Fibroblast of villous mesenchyme (primary cell): ENCODE measurements around the gene HPD. TPM values are rescaled to one million over a fixed set of nuclear protein-coding genes. Genes with fewer than 3 reads are reported as not detected.

ENCODE experiments used
- DNase-seq: peaks from one replicate; pipeline ENCODE4 v3.0.0-alpha.2; 2010; ENCODE audit warnings: low read depth
- H3K4me3 ChIP-seq: 2 replicates; pipeline ENCODE4 v1.5.1; 2011; ENCODE audit warnings: low read depth, mild to moderate bottlenecking, low read length
- total RNA-seq: library from RNA; depleted of rRNA; stranded (reverse); fragments of >200 nt; gene quantifications from 2 replicates; pipeline ENCODE4 v1.2.3, GENCODE V29; 2012
- TF ChIP-seq, protein P1 (sequence below): IDR thresholded peaks from 2 replicates; pipeline ENCODE4 v1.5.1; 2012; ENCODE audit warnings: low read depth, mild to moderate bottlenecking, low read length; ENCODE audit not compliant: insufficient read depth

The HPD gene
- total RNA-seq, 1 donor: not detected

DNA sequence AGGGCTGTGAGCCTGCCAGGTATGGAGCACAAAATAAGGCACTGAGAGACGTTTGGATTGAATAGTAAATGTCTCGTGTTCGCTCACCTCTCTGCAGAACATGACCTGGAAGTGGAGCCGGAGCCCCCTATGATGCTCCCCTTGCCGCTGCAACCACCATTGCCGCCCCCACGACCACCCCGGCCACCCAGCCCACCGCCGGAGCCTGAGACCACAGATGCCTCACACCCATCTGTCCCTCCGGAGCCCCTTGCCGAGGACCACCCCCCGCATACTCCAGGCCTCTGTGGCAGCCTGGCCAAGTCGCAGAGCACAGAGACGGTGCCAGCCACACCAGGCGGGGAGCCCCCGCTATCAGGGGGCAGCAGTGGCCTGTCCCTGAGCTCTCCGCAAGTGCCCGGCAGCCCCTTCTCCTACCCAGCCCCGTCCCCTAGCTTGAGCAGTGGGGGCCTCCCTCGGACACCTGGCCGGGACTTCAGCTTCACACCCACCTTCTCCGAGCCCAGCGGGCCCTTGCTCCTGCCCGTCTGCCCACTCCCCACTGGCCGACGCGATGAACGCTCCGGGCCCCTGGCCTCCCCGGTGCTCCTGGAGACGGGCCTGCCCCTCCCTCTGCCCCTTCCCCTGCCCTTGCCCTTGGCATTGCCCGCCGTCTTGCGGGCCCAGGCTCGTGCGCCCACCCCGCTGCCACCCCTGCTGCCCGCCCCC, 36.1 kb downstream of the HPD start:
- no peak for DNase-seq
- H3K4me3 ChIP-seq: no peak overlapping the region
- TF ChIP-seq, protein P1, sequence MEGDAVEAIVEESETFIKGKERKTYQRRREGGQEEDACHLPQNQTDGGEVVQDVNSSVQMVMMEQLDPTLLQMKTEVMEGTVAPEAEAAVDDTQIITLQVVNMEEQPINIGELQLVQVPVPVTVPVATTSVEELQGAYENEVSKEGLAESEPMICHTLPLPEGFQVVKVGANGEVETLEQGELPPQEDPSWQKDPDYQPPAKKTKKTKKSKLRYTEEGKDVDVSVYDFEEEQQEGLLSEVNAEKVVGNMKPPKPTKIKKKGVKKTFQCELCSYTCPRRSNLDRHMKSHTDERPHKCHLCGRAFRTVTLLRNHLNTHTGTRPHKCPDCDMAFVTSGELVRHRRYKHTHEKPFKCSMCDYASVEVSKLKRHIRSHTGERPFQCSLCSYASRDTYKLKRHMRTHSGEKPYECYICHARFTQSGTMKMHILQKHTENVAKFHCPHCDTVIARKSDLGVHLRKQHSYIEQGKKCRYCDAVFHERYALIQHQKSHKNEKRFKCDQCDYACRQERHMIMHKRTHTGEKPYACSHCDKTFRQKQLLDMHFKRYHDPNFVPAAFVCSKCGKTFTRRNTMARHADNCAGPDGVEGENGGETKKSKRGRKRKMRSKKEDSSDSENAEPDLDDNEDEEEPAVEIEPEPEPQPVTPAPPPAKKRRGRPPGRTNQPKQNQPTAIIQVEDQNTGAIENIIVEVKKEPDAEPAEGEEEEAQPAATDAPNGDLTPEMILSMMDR: no peak

DNA sequence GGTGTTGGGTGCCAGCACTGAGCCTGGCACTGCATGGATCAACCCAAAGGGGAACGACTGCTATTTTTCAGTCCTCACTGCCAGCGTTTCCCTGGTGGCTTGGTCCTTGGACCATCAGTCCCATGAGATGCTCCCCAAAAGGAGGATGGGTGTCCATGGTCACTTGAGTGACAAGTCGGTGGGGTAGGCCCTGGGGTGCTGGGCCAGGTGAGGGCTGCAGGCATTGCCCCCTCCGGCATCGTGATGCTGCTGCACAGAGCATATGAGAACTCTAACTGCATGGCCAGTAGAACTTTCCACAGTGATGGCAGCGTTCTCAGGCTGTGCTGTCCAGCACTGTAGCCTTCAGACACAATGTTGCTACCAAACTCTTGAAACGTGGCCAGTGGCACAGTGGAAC, 38.6 kb downstream of the HPD start:
- no peak for DNase-seq
- TF ChIP-seq, protein P1: no peak
- H3K4me3 ChIP-seq: no peak overlapping the region

DNA sequence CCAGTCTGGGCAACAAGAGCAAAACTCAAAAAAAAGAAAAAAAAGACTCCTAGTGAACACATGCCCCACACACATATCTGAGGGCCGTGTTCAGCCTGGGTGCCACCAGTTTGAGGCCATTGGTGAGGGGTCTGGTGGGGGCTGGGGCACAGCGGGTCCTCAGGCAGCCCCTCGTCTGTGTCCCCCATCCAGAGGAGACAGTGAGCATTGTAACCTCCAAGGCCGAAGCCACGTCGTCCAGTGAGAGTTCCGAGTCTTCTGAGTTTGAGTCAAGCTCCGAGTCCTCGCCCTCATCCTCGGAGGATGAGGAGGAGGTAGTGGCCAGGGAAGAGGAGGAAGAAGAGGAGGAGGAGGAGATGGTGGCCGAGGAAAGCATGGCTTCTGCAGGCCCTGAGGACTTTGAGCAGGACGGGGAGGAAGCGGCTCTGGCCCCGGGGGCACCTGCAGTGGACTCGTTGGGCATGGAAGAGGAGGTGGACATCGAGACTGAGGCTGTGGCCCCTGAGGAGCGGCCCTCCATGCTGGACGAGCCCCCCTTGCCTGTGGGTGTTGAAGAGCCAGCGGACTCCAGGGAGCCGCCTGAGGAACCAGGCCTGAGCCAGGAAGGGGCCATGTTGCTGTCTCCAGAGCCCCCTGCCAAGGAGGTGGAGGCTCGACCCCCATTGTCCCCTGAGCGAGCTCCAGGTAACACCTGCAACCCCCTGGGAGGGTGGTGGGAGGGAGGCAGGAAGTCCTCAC, 39.3 kb downstream of the HPD start:
- no peak for DNase-seq
- TF ChIP-seq, protein P1: no peak
- H3K4me3 ChIP-seq: no peak overlapping the region

DNA sequence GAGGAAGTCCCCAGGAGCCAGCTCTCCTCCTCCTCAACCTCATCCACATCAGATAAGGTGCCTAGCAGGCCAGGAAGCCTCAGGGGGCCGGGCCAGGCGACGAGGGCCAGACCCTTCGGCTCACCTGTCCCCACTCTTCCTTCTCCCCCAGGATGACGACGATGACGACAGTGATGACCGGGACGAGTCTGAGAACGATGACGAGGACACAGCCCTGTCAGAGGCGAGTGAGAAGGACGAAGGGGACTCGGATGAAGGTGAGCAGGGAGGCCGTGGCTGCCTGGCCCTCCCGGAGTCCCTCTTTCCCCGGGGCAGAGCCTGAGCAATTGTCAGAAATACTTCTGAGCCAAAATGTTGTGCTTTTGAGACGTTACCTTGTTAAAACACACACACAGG, 41.0 kb downstream of the HPD start:
- H3K4me3 ChIP-seq: no peak overlapping the region
- TF ChIP-seq, protein P1: no peak
- no peak for DNase-seq

DNA sequence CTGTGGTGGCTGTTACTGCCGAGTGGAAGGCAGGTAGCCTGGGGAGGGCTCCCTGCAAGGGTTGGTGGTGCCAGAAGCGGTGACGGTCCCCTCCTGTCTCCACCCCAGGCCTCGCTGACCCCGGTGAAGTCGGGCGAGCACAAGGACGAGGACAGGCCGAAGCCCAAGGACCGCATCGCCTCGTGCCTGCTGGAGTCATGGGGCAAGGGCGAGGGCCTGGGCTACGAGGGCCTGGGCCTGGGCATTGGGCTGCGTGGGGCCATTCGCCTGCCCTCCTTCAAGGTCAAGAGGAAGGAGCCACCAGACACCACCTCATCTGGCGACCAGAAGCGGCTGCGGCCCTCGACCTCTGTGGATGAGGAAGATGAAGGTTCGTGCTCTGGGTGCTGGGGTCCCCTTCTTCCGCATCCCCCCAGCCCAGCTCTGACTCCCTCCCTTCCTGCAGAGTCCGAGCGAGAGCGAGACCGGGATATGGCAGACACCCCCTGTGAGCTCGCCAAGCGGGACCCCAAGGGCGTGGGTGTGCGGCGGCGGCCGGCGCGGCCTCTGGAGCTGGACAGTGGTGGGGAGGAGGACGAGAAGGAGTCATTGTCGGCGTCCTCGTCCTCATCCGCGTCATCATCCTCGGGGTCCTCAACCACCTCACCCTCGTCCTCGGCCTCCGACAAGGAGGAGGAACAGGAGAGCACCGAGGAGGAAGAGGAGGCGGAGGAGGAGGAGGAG, 41.6 kb downstream of the HPD start:
- no peak overlapping the region for H3K4me3 ChIP-seq
- TF ChIP-seq, protein P1: no peak
- no peak for DNase-seq

DNA sequence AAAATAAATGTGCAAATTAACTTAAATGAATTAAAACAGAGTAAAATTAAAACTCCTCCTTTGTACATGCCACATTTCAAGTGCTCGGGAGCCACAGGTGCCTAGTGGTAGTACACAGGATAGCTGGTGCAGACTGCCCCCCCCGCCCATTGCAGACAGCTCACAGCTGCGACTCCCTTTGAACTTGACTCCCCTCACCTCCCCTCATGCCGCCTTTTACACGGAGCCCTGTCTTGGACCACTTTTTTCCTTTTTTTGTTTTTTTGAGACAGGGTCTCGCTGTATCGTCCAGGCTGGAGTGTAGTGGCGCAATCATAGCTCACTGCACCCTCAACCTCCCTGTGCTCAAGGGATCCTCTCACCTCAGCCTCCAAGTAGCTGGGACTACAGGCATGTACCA, 43.4 kb downstream of the HPD start:
- H3K4me3 ChIP-seq: no peak overlapping the region
- no peak for DNase-seq
- TF ChIP-seq, protein P1: no peak
